ENCODE results near the gene TTLL12.

The TTLL12 gene

GRCh38 chr22:43199541-43199940 is 12.6 kb upstream of the TTLL12 start:
- no peak for DNase-seq (ENCODE audit: low spot score)

GRCh38 chr22:43198936-43199335 is 12.0 kb upstream of the TTLL12 start:
- no peak for DNase-seq (ENCODE audit: low spot score)

GRCh38 chr22:43198126-43198525 is 11.2 kb upstream of the TTLL12 start:
- no peak for DNase-seq (ENCODE audit: low spot score)

GRCh38 chr22:43197271-43197941 is 10.5 kb upstream of the TTLL12 start:
- peak; percentile 27 for DNase-seq (ENCODE audit: low spot score)

GRCh38 chr22:43191831-43192230 is 4.9 kb upstream of the TTLL12 start:
- DNase-seq (ENCODE audit: low spot score) = no peak

GRCh38 chr22:43188829-43189545 is 2.1 kb upstream of the TTLL12 start:
- no peak for DNase-seq (ENCODE audit: low spot score)

GRCh38 chr22:43187171-43188099 is 501 bp upstream of the TTLL12 start:
- DNase-seq (ENCODE audit: low spot score) = peak; percentile 92

GRCh38 chr22:43185860-43186261 is 1.1 kb downstream of the TTLL12 start:
- peak; percentile 26 for DNase-seq (ENCODE audit: low spot score)

GRCh38 chr22:43183496-43184277 is 3.2 kb downstream of the TTLL12 start:
- DNase-seq (ENCODE audit: low spot score) = no peak

- no peak for DNase-seq (ENCODE audit: low spot score)
These were observed 4.2 kb downstream of the TTLL12 start for GRCh38 chr22:43182726-43183125.

GRCh38 chr22:43182118-43182517 is 4.8 kb downstream of the TTLL12 start:
- no peak for DNase-seq (ENCODE audit: low spot score)

- no peak for DNase-seq (ENCODE audit: low spot score)
These were observed 5.4 kb downstream of the TTLL12 start for GRCh38 chr22:43181321-43182076.

GRCh38 chr22:43180670-43181069 is 6.3 kb downstream of the TTLL12 start:
- no peak for DNase-seq (ENCODE audit: low spot score)

- DNase-seq (ENCODE audit: low spot score) = no peak
These were observed 7.1 kb downstream of the TTLL12 start for GRCh38 chr22:43179911-43180195.

GRCh38 chr22:43179146-43179910 is 7.6 kb downstream of the TTLL12 start:
- DNase-seq (ENCODE audit: low spot score) = no peak

GRCh38 chr22:43177479-43177878 is 9.5 kb downstream of the TTLL12 start:
- no peak for DNase-seq (ENCODE audit: low spot score)

- DNase-seq (ENCODE audit: low spot score) = no peak
These were observed 10.8 kb downstream of the TTLL12 start for GRCh38 chr22:43176090-43176489.

- DNase-seq (ENCODE audit: low spot score) = no peak
These were observed 11.9 kb downstream of the TTLL12 start for GRCh38 chr22:43174941-43175531.

GRCh38 chr22:43173976-43174720 is 12.8 kb downstream of the TTLL12 start:
- no peak for DNase-seq (ENCODE audit: low spot score)
